SK-N-MC (cell line): ENCODE data around the gene GLS.

ENCODE experiments used
- DNase-seq: peaks from one replicate; pipeline ENCODE4 v3.0.0-alpha.2; 2011; ENCODE audit warnings: low read depth, low spot score
- H3K27ac ChIP-seq: fragments of 200-600 bp; sonication (generic); 2 replicates; pipeline ENCODE4 v1.5.1; 2016; ENCODE audit warnings: mixed run types
- H3K36me3 ChIP-seq: fragments of 200-600 bp; sonication (generic); 2 replicates; pipeline ENCODE4 v1.6.1; 2017; ENCODE audit warnings: antibody characterized with exemption, low read length, mixed read lengths; ENCODE audit not compliant: insufficient read depth
- H3K4me3 ChIP-seq: fragments of 200-600 bp; sonication (generic); 2 replicates; pipeline ENCODE4 v1.5.1; 2016
- H3K9ac ChIP-seq: fragments of 200-600 bp; sonication (generic); 2 replicates; pipeline ENCODE4 v1.8.0; 2017; ENCODE audit warnings: mixed run types, mixed read lengths; ENCODE audit not compliant: insufficient read length
- H3K9me3 ChIP-seq: fragments of 200-600 bp; sonication (generic); 2 replicates; pipeline ENCODE4 v1.6.1; 2017; ENCODE audit warnings: low read depth, mild to moderate bottlenecking, antibody characterized with exemption, low read length, moderate library complexity, mixed read lengths
- EZH2 ChIP-seq: fragments of 200-600 bp; sonication (generic); IDR thresholded peaks from one replicate; pipeline ENCODE4 v1.6.1; 2017; ENCODE audit warnings: antibody characterized with exemption
- FOXP2 ChIP-seq: optimal IDR thresholded peaks from 2 replicates; pipeline ENCODE3; 2011; ENCODE audit warnings: mild to moderate bottlenecking, moderate library complexity; ENCODE audit not compliant: insufficient read depth; ENCODE audit errors: extremely low read length, control extremely low read depth
- POLR2AphosphoS5 ChIP-seq: IDR thresholded peaks from 2 replicates; pipeline ENCODE4 v1.6.1; 2012; ENCODE audit warnings: mild to moderate bottlenecking, low read depth, low read length, borderline replicate concordance

Gene GLS

DNA sequence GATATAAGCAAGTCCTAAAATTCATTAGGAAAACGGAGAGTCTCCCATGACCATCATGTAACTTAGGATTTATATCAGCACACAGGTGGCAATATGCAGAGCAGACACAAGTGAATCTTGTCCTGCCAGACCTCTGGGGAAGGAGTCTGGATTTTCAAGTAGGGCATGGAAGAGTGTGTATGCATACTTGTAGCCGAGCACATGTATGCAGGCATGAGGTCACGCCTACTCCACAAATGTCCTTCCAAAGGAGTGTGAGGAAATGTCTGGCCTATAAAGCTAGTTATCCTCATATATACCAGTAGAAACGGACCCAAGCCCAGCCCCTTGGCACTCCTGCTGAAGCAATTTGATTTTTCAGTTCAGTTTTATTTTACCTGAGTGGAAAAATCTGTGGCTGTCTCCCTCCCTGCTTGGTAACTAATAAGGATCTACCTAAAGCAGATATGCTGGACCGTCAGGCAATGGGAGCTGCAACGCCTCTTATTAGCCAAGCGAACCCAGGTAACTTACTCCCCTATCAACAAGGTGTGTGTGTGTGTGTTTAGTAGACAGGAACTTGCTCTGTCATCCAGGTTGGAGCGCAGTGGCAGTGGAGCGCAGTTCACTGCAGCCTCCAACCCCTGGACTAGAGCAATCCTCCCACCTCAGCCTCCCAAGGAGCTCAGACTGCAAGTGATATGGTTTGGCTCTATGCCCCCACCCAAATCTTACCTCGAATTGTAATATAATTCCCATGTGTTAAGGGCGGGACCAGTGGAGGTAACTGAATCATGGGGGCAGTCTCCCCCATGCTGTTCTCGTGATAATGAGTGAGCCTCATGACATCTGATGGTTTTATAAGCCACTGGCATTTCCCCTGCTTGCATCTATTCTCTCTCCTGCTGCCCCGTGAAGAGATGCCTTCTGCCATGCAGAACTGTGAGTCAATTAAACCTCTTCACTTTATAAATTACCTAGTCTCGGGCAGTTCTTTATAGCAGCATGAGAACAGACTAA is 130.6 kb downstream of the GLS start:
- TF ChIP-seq FOXP2: no peak
- TF ChIP-seq EZH2: no peak
- no peak for TF ChIP-seq POLR2AphosphoS5
- H3K4me3 ChIP-seq: no peak overlapping the region
- no peak for DNase-seq
- H3K36me3 ChIP-seq: peaks cover 22% of the 10 kb centered on the region; the same call in 1 of the 2 replicates
- H3K9me3 ChIP-seq: no peaks in the 10 kb centered on the region
- H3K27ac ChIP-seq: no peak overlapping the region
- H3K9ac ChIP-seq: no peak overlapping the region

DNA sequence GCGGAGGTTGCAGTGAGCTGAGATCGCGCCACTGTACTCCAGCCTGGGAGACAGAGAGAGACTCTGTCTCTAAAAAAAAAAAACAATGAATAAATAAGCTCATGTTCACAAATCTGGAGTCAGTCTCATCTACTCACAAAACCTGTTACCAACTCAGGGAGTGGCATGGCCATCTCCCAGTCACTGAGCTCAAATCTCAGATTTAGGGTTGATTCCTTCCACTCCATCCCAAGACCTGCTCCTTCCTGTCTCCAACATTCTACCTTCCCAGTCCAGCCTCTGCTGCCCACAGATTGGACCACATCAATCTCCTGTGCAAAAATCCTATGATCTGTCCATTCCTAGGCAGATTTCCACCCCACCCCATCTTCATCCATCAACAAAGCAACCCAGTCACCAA is 131.7 kb downstream of the GLS start:
- Histone ChIP-seq H3K36me3 (peaks cover 14% of the 10 kb centered on the region; the same call in 1 of the 2 replicates), H3K9ac (no peak overlapping the region), H3K27ac (no peak overlapping the region), H3K9me3 (no peaks in the 10 kb centered on the region), H3K4me3 (no peak overlapping the region)
- no peak for DNase-seq
- TF ChIP-seq EZH2: no peak
- no peak for TF ChIP-seq FOXP2
- no peak for TF ChIP-seq POLR2AphosphoS5

DNA sequence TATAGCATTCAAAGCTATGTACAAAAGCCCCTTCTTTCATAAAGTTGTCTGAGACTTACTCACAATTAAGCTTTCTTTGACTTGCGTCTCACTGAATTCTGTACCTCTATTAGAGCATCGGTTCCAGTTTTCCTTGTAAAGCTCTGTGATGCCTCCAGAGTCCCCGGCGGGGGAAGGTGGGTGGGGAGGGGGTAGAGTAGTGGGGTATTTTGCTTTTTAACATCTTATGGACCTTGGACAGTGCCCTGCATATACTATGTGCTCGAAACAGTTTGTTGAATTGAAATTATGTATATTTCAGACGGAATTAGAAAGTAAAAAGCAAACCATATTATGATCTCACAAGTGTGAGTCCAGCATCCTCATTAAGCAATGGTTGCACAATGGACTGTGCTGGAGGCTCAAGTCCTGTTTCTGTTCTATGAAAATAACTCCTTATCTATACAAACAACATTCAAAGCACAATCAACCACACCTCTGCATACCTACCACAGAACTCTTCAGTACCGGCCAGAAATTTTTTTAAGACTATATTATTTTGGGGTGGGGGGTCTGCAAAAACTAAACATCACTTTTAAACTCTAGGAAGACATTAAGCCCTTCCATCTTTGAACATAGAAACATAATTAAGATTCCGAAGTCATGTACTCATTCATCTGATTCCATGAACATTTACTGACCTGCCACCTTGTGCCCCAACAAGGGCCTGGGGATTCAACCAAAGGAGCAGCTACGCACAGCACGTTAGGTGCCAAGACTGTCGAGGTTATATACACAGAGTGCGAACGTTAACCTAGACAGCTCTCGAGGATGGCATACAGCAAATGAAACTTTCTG is 132.4 kb downstream of the GLS start:
- H3K27ac ChIP-seq: no peak overlapping the region
- H3K4me3 ChIP-seq: peak overlapping the region; percentile 86
- TF ChIP-seq FOXP2 (no peak), EZH2 (no peak), POLR2AphosphoS5 (no peak)
- DNase-seq: no peak
- H3K9ac ChIP-seq: peak overlapping the region; percentile 81
- H3K36me3 ChIP-seq: peaks cover 10% of the 10 kb centered on the region; the same call in 1 of the 2 replicates
- H3K9me3 ChIP-seq: no peaks in the 10 kb centered on the region

DNA sequence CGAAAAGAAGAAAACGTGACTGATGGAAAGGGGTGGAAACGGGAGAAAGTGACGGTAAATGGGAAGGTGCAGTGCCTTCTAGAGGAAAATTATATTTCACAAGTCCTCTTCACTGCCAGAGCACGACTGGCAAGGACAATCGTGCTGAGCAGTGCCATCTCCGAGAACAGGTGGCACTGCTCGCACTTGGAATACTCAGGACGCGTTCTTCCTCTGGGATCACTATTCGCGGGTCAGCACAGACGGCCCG is 133.0 kb downstream of the GLS start:
- H3K4me3 ChIP-seq: peak overlapping the region; percentile 86
- peak overlapping the region; percentile 81 for H3K9ac ChIP-seq
- H3K9me3 ChIP-seq: no peaks in the 10 kb centered on the region
- 0 out of 2 replicates have a peak, but pooled peaks cover 5% of the 10 kb centered on the region for H3K36me3 ChIP-seq
- TF ChIP-seq POLR2AphosphoS5 (no peak), EZH2 (no peak), FOXP2 (no peak)
- H3K27ac ChIP-seq: no peak overlapping the region
- no peak for DNase-seq

DNA sequence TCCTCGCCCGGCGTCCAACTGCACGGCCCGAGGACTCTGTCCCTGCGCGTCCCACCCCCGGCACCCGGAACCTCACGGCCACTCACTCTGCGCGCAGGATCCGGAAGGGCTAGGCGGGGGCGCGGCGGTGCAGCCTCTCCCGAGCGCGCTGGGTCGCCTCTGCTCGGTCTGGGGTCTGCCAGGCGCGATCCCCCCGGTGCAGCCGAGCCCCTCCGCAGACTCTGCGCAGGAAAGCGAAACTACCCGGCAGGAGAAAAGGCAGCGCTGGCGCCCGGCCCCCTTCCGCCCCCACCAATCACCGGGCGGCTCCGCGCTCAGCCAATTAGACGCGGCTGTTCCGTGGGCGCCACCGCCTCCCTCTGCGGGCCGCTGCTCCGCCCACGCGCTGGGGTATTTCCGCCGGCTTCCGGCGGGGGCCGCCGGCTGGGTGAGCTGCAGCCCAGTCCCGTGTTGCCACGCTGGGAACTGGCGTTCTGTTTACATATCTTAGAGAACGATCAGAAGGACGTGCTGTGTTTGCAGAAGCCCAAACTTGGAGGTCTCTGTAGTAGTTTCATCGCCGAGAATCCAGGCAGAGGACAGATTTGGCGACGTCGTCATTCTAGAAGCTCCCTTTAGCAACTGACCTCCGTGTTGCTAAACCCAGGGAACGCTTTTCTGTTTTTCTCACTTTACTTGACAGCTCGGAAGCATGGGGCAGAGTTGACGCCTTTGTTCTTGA is 133.5 kb downstream of the GLS start, which contains the start of gene STAT1:
Gene STAT1 (minus strand): TSS at position 240 of the 721 bp plus-strand sequence. CDS start 4,168 bp downstream, outside the sequence.
- peak; percentile 94 for TF ChIP-seq POLR2AphosphoS5
- no peak for TF ChIP-seq EZH2
- peak; percentile 96 for TF ChIP-seq FOXP2

DNA sequence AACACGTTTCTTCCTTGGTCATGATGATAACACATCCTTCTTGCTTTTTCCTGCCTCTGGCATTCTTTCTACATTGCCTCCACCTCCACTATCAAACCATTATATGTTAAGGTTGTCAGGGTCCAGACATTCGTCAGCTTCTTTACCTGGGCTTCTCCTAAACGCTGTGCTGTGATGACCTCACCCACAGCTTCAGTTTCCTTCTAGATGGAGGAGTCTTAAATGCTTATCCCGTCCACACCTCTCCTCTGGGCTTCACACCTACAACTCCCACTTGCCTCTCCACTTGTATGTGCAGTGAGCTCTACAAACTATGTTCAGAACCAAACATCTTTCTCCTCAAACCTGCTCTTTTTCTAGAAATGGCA is 134.0 kb downstream of the GLS start:
- H3K9ac ChIP-seq: peak overlapping the region; percentile 75
- H3K36me3 ChIP-seq: 0 out of 2 replicates have a peak, but pooled peaks cover 3% of the 10 kb centered on the region
- H3K4me3 ChIP-seq: peak overlapping the region; percentile 86
- no peak for TF ChIP-seq FOXP2
- no peak for TF ChIP-seq EZH2
- DNase-seq: no peak
- no peaks in the 10 kb centered on the region for H3K9me3 ChIP-seq
- H3K27ac ChIP-seq: peak overlapping the region; percentile 74; the same call in 1 of the 2 replicates

More for the DNA sequence above, 133.5 kb downstream of the GLS start, which contains the start of gene STAT1:
- Histone ChIP-seq H3K9me3 (no peaks in the 10 kb centered on the region), H3K9ac (peak within 1 kb of the TSS; percentile 81), H3K36me3 (0 out of 2 replicates have a peak, but pooled peaks cover 5% of the 10 kb centered on the region), H3K27ac (peak within 1 kb of the TSS; percentile 74; the same call in 1 of the 2 replicates), H3K4me3 (peak within 1 kb of the TSS; percentile 86)
- DNase-seq: peak; percentile 71
